Ovary (tissue), 3 donors: ENCODE results near the gene EPOP.

ENCODE experiments used
- CTCF ChIP-seq, 3 donors: fragments of 450-650 bp in 2 of 3; fragments of 200-600 bp in 1 of 3; IDR thresholded peaks; one replicate each; pipeline versions ENCODE4 v1.5.1 to v1.8.0; 2016 to 2022; ENCODE audit warnings: antibody characterized with exemption in 3 of 3, mild to moderate bottlenecking in 1 of 3
- EP300 ChIP-seq: sonication (generic); formaldehyde crosslinking; IDR thresholded peaks from one replicate; pipeline ENCODE4 v1.6.1; 2017; ENCODE audit warnings: antibody characterized with exemption
- POLR2A ChIP-seq: fragments of 450-650 bp; IDR thresholded peaks from one replicate; pipeline ENCODE4 v1.6.1; 2017; ENCODE audit warnings: antibody characterized with exemption, mild to moderate bottlenecking, moderate library complexity
- donor health status: DM: no; HTN: no; CAD: no.

GRCh38 chr17:38709864-38710603, 35.3 kb upstream of the EPOP start:
- TF ChIP-seq CTCF (IDR thresholded peaks at IDR 0.05) = no peak
- no peak for TF ChIP-seq POLR2A
- no peak for TF ChIP-seq EP300
